Measurements from ENCODE around the gene NOX3.

DNA sequence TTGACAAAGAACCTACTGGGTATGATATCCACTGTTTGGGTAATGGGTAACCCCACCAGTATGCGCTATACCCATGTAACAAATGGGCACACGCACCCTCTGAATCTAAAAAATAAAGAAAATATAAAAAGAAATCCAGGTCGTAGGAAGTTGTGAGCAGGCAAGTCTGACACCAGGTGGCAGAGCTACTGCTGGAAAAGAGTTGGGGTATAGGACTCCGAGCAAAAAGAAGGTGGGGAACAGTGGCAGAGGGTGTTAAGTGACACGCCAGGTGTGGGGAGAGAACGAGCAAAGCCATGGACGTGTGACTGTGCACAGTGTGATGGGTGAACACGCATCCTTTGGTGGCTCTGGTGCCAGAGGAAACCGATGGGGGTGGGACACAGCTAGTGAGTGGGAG lies 46.7 kb downstream of the NOX3 start:
- TF ChIP-seq, protein P1, sequence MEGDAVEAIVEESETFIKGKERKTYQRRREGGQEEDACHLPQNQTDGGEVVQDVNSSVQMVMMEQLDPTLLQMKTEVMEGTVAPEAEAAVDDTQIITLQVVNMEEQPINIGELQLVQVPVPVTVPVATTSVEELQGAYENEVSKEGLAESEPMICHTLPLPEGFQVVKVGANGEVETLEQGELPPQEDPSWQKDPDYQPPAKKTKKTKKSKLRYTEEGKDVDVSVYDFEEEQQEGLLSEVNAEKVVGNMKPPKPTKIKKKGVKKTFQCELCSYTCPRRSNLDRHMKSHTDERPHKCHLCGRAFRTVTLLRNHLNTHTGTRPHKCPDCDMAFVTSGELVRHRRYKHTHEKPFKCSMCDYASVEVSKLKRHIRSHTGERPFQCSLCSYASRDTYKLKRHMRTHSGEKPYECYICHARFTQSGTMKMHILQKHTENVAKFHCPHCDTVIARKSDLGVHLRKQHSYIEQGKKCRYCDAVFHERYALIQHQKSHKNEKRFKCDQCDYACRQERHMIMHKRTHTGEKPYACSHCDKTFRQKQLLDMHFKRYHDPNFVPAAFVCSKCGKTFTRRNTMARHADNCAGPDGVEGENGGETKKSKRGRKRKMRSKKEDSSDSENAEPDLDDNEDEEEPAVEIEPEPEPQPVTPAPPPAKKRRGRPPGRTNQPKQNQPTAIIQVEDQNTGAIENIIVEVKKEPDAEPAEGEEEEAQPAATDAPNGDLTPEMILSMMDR (IDR thresholded peaks at IDR 0.05; ENCODE audit: extremely low read depth in 1 of 2, insufficient read depth in 1 of 2, low read depth in 1 of 2, low read length in 2 of 2), result no peak
- TF ChIP-seq MYC (IDR thresholded peaks at IDR 0.05; ENCODE audit: low read depth, low read length), result no peak
- TF ChIP-seq POLR2A (IDR thresholded peaks at IDR 0.05; ENCODE audit: low read depth, low read length), result no peak

Measured in endothelial cell of umbilical vein (primary cell).